ENCODE results near the gene KCNB1. TPM values are rescaled to one million over a fixed set of nuclear protein-coding genes. Genes with fewer than 3 reads are reported as not detected.
A peak's percentile ranks its signal among the peaks of the same experiment; 100 is the strongest.

KCNB1 gene
- total RNA-seq, 2 experiments from 2014 or later: 0.05 TPM; not detected in 1

DNA sequence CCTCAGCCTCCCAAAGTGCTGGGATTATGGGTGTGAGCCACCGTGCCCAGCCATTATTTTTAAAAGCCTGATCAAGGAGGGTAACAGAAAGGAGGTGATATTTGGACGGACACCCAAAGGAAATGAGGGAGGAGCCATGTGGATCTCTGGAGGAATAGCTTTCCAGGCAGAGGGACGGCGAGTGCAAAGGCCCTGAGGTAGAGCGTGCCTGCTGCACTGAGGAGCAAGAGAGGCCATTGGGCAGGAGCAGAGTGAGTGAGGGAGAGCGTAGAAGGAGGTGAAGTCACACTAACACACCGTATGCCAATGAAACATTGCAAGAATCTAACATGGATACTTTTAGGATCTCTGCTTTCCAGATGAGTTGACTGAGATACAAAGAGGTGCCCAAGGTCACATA, 145.7 kb downstream of the KCNB1 start:
- no peak for ATAC-seq
- CTCF ChIA-PET: interaction anchor here (1.0 to 3.1 kb wide), 7 partner anchors 13 to 274 kb away, joined by 3 to 17 read pairs (median 4); no protein-coding TSS in a partner anchor
- no peaks in the 10 kb centered on the region for H3K36me3 Mint-ChIP-seq
- no peak overlapping the region for H3K27ac Mint-ChIP-seq
- H3K4me3 Mint-ChIP-seq: no peak overlapping the region
- H3K4me1 Mint-ChIP-seq: peaks cover 3% of the 10 kb centered on the region
- no peak for DNase-seq
- H3K27me3 Mint-ChIP-seq: peaks cover 14% of the 10 kb centered on the region
- no peaks in the 10 kb centered on the region for H3K9me3 Mint-ChIP-seq (ENCODE audit: low read depth)

DNA sequence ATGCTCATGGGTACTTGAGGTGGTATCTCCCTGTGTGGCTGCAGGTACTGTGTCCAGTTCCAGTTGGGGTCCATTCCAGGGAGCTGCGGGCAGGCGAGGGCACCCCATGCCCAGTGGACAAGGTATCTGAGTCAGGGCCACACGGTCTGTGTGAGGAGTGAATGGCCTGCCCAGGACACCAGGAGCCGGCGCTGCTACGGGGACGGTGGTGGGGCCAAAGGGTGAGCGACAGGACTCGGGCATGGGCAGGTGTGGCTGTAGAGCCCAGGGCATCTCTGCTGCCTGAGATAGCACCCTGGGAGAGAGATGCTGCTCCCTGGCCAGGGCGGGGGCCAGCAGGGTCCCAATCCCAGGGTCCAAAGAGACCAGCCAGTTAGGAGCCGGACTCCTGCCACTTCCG, 147.0 kb downstream of the KCNB1 start:
- CTCF ChIA-PET: interaction anchor here (1.5 to 5.4 kb wide), 7 partner anchors 8 to 198 kb away, joined by 3 to 37 read pairs (median 11); no protein-coding TSS in a partner anchor
- Mint-ChIP-seq H3K36me3 (no peaks in the 10 kb centered on the region), H3K27me3 (peaks cover 21% of the 10 kb centered on the region), H3K27ac (no peak overlapping the region), H3K4me1 (peaks cover 3% of the 10 kb centered on the region), H3K4me3 (no peak overlapping the region), H3K9me3 (ENCODE audit: low read depth) (no peaks in the 10 kb centered on the region)
- DNase-seq (no peak), ATAC-seq (no peak)

DNA sequence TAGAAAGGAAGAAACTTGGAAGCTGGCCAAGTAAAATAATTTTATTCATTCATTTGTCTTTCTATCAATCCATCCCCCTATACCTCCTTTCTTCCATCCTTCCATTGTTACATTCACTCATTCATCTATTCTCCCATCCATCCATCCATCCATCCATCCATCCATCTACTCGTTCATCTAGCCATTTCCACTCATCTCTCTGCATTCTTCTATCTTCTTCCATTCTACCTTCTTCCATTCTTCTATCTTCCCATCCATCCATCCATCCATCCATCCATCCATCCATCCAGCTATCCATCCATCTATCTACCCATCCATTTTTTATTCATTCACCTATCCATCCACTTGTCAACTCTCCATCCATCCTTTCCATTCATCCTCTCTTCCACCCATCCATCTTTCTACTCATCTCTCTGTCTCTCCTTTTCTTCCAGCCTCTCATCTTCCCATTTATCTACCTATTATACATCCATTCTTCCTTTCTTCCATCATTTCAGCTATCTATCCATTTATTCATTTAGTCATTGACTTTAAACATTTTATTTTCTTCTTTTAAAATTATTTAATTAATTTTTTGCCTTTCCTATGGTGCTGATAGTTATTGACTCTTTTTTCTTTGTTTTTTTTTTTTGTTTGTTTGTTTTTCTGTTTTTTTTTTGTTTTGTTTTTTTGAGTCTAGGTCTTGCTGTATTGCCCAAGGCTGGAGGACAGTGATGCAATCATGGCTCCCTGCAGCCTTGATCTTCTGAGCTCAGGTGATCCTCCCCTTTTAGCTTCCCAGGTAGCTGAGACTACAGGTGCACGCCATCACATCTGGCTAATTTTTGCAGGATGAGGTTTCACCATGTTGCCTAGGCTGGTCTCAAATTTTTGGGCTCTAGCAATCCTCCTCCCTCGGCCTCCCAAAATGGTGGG, 151.5 kb downstream of the KCNB1 start:
- ATAC-seq (no peak), DNase-seq (no peak)
- Mint-ChIP-seq H3K9me3 (ENCODE audit: low read depth) (no peaks in the 10 kb centered on the region), H3K4me3 (no peak overlapping the region), H3K27me3 (peaks cover 45% of the 10 kb centered on the region), H3K4me1 (peaks cover 3% of the 10 kb centered on the region), H3K36me3 (no peaks in the 10 kb centered on the region), H3K27ac (no peak overlapping the region)
- CTCF ChIA-PET: interaction anchor here (0.7 to 5.4 kb wide), 14 partner anchors 11 to 265 kb away, joined by 3 to 37 read pairs (median 5); no protein-coding TSS in a partner anchor

DNA sequence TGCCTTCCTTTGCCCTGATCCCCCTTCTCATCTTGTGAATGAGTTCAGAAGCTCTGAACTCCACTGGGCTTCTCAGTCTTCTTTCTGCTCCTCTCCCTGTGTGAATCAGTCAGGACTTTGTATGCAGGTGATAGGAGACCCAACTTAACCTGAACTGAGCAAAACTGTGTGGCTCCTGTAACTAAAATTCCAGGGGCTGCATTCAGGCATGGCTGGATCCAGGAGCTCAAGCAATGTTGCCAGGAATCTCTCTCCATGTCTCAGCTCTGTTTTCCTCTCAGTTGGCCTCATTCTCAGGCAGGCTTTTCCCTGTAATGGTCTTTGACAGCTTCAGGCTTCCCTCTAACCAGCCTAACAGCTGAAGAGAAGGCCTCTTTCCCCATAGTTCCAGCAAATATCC, 153.7 kb downstream of the KCNB1 start:
- H3K4me1 Mint-ChIP-seq: peaks cover 10% of the 10 kb centered on the region
- no peak overlapping the region for H3K4me3 Mint-ChIP-seq
- H3K36me3 Mint-ChIP-seq: no peaks in the 10 kb centered on the region
- ATAC-seq (no peak), DNase-seq (no peak)
- peaks cover 46% of the 10 kb centered on the region for H3K27me3 Mint-ChIP-seq
- H3K27ac Mint-ChIP-seq: no peak overlapping the region
- H3K9me3 Mint-ChIP-seq (ENCODE audit: low read depth): no peaks in the 10 kb centered on the region
- CTCF ChIA-PET: interaction anchor here (0.9 kb wide), 1 partner anchor 8 kb away, joined by 4 read pairs; no protein-coding TSS in a partner anchor

DNA sequence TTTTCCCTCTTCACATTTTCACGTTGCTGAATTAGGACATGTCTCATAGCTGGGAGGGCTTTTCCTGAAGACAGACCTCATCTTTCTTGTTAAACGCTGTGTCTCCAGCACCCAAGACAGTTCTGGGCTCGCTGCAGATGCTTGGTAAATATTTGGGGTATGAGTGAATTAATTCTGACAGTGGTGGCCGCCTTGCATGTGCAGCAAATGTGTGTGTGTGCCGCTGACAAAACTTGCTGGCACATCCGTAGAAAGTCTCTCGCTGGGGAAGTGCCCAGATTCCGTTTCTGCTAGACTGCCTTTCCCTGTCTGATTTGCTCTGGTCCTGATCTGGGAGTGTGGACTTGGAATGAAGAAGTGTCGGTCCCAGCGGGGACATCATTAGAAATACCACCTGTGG, 156.4 kb downstream of the KCNB1 start:
- no peaks in the 10 kb centered on the region for H3K9me3 Mint-ChIP-seq (ENCODE audit: low read depth)
- CTCF ChIA-PET: interaction anchor here (0.6 kb wide), 1 partner anchor 58 kb away, joined by 4 read pairs; no protein-coding TSS in a partner anchor

DNA sequence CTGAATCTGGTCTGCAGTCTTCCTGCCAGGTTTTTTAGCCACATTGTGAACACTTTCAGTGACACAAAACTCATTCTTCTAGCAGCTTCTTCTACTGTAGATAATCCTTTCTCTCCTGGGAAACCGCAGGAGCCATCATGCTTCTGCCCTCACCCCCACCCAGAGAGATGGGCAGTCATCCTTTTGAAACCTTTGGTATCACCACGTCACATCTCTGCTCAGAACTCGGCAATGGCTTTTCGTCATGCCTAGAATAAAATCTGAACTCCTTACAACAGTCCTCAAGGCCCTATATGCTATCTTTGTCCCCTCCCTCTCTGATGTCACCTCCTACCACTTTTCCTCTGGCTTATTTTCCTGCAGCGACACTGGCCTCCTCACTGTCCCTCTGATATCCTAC, 158.2 kb downstream of the KCNB1 start:
- peaks cover 18% of the 10 kb centered on the region for H3K4me1 Mint-ChIP-seq
- H3K36me3 Mint-ChIP-seq: no peaks in the 10 kb centered on the region
- CTCF ChIA-PET: interaction anchor here (1.1 to 2.9 kb wide), 7 partner anchors 9 to 160 kb away, joined by 3 to 13 read pairs (median 5); no protein-coding TSS in a partner anchor
- no peak for ATAC-seq
- no peak for DNase-seq
- peak overlapping the region; percentile 19 for H3K27ac Mint-ChIP-seq
- H3K27me3 Mint-ChIP-seq: peaks cover 42% of the 10 kb centered on the region
- no peak overlapping the region for H3K4me3 Mint-ChIP-seq
- H3K9me3 Mint-ChIP-seq (ENCODE audit: low read depth): no peaks in the 10 kb centered on the region

More for the DNA sequence above, 156.4 kb downstream of the KCNB1 start:
- H3K27ac Mint-ChIP-seq: no peak overlapping the region
- no peak overlapping the region for H3K4me3 Mint-ChIP-seq
- DNase-seq: no peak
- peaks cover 18% of the 10 kb centered on the region for H3K4me1 Mint-ChIP-seq
- H3K27me3 Mint-ChIP-seq: peaks cover 40% of the 10 kb centered on the region
- no peaks in the 10 kb centered on the region for H3K36me3 Mint-ChIP-seq
- ATAC-seq: no peak

DNA sequence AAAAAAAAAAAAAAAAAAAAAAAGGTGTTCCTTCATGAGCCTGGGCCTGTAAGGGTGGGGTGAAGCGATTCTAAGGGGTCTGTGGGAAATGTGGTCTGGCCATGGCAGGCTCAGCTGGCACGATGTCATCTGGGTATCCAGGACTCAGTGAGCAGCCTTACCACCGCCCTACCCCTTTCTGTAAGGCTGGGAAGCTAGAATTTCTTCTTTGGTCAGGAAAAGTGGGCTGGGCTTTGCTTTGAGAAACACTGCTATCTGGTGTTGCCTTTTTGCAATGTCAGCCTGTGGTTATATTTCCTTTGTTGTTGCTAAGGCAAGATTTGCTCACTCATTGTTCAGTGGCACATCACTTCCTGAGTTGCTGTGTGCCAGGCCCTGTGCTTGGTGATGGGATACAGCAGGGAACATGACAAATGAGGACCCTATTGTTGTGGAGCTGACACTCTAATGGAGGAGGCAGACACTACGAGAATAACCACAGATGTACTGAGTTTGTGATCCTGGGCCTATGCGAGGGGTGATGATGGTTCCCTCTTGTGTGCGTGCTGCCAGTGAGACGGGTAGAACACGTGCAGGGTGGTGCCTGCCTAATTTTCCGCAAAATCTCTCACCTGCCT, 158.7 kb downstream of the KCNB1 start:
- H3K27me3 Mint-ChIP-seq: peaks cover 42% of the 10 kb centered on the region
- no peaks in the 10 kb centered on the region for H3K9me3 Mint-ChIP-seq (ENCODE audit: low read depth)
- DNase-seq (peak; percentile 67), ATAC-seq (peak; percentile 90)
- no peak overlapping the region for H3K4me3 Mint-ChIP-seq
- H3K4me1 Mint-ChIP-seq: peaks cover 23% of the 10 kb centered on the region
- H3K27ac Mint-ChIP-seq: peak overlapping the region; percentile 80
- CTCF ChIA-PET: interaction anchor here (0.7 to 2.9 kb wide), 15 partner anchors 8 to 386 kb away, joined by 3 to 13 read pairs (median 5); no protein-coding TSS in a partner anchor
- no peaks in the 10 kb centered on the region for H3K36me3 Mint-ChIP-seq

DNA sequence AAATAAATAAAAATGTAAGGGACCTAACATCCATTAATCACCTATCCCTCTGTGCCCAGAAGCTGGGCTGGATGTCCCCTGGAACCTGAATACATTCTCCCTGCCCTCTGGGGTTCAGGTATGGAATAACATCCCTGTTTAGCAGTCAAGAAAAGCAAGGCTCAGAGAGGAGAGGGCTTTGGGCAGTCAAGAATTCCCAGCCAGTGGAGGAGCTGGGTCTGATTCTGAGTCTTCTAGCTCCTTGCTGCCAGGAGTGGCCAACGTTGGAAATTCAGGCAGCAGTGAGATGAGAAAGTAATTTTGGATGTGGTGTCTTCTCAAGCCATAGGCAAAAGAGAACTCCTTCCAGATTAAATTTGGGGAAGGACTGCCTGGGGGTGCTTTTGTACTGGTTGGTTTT, 162.0 kb downstream of the KCNB1 start:
- CTCF ChIA-PET: interaction anchor here (0.6 to 2.5 kb wide), 16 partner anchors 8 to 275 kb away, joined by 3 to 8 read pairs (median 4); partner anchors contain the start of gene DDX27
- Mint-ChIP-seq H3K27ac (no peak overlapping the region), H3K27me3 (peaks cover 58% of the 10 kb centered on the region), H3K4me3 (no peak overlapping the region), H3K4me1 (peaks cover 30% of the 10 kb centered on the region), H3K36me3 (no peaks in the 10 kb centered on the region), H3K9me3 (ENCODE audit: low read depth) (no peaks in the 10 kb centered on the region)
- DNase-seq (no peak), ATAC-seq (no peak)

DNA sequence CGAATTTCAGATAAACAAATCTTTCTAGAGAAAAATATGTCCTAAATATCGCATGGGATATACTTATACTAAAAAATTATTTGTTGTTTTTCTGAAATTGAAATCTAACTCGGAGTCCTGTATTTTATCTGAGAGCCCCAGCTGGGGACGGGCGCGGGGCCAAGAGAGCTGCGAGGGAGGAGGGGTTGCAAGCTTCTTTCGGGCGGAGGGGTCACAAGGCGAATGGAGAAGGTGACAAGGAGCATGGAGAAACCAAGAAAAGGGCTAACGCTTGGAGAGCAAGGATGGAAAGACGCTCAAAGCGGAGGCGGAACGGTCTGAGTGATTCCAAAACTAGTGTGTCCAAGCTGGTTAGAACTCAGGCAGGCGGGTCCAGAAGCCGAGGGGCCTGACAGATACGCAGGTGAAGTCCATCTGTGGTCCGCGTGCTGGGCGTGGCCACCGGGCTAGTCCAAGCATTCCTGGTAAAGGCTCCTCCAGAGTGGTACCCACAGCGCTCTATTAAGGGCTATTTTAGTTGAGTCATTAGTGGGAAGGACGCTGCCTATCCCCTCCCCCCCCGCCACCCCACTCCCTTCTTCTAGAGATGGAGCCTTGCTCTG, 163.2 kb downstream of the KCNB1 start:
- peaks cover 65% of the 10 kb centered on the region for H3K27me3 Mint-ChIP-seq
- DNase-seq (no peak), ATAC-seq (no peak)
- no peak overlapping the region for H3K27ac Mint-ChIP-seq
- H3K4me3 Mint-ChIP-seq: peak overlapping the region; percentile 80
- CTCF ChIA-PET: interaction anchor here (1.5 to 2.3 kb wide), 9 partner anchors 9 to 214 kb away, joined by 3 to 8 read pairs (median 5); no protein-coding TSS in a partner anchor
- H3K36me3 Mint-ChIP-seq: no peaks in the 10 kb centered on the region
- peaks cover 25% of the 10 kb centered on the region for H3K4me1 Mint-ChIP-seq
- H3K9me3 Mint-ChIP-seq (ENCODE audit: low read depth): no peaks in the 10 kb centered on the region

DNA sequence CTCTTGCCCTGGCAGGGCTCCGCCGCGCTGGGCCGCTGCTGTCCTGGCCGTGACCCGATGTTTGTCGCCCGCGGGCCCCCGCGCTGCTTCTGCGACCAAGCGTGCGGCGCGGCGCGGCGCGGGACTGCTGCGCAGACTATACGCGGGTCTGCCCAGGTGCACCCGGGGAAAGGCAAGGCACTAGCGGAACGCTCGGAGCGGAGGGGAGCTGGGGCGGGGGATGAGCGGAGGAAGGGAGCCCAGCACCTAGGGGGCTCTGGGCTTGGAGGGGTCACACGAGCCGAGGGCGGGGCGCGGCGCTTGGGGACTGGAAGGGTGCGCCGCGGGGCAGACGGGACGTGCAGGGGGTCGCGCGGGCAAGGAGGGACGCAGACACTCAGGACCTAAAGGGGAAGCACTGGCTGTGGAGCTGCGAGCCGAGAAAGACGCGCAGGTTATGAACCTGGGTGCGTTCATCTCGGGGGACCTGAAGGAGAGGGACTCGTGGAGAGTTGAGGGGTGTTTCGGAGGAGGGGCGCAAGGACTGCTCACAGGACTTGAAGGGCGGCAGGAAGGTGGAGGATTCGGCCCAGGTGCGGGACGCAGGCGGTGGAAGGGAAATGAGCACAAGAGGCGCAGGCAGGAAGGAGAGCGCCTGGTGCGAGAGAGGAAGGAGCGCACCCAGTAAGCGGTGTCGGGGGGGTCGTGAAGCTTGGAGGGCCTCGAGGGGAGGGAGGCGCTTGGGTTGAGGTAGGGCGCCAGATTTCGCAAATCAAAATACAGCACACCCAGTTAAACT, 163.8 kb downstream of the KCNB1 start:
- DNase-seq (peak; percentile 47), ATAC-seq (peak; percentile 63)
- Mint-ChIP-seq H3K36me3 (no peaks in the 10 kb centered on the region), H3K4me1 (peaks cover 19% of the 10 kb centered on the region), H3K4me3 (peak overlapping the region; percentile 80), H3K27me3 (peaks cover 66% of the 10 kb centered on the region), H3K27ac (no peak overlapping the region), H3K9me3 (ENCODE audit: low read depth) (no peaks in the 10 kb centered on the region)
- CTCF ChIA-PET: interaction anchor here (1.0 to 2.3 kb wide), 7 partner anchors 8 to 216 kb away, joined by 3 to 8 read pairs (median 5); no protein-coding TSS in a partner anchor

DNA sequence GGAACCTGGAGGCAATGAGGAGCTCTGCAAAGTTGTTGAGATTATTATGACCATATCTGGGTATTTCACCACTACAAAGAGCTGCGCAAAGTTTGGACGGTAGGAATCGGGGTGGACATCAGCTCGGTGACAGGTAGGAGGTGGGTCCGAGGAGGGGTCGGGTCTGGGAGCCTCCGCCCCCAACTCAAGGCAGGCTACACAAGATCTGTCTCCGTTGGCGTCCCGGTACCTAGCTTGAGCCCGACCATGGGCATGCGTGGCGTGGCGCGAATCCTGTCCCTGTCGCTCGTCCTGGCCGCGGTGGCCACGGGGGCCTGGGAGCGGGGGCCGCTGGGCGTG, 164.4 kb downstream of the KCNB1 start:
- peaks cover 66% of the 10 kb centered on the region for H3K27me3 Mint-ChIP-seq
- DNase-seq (no peak), ATAC-seq (no peak)
- H3K27ac Mint-ChIP-seq: no peak overlapping the region
- H3K9me3 Mint-ChIP-seq (ENCODE audit: low read depth): no peaks in the 10 kb centered on the region
- CTCF ChIA-PET: interaction anchor here (1.0 to 2.0 kb wide), 3 partner anchors 15 to 216 kb away, joined by 3 to 8 read pairs (median 4); no protein-coding TSS in a partner anchor
- H3K4me1 Mint-ChIP-seq: peaks cover 16% of the 10 kb centered on the region
- H3K4me3 Mint-ChIP-seq: peak overlapping the region; percentile 55
- no peaks in the 10 kb centered on the region for H3K36me3 Mint-ChIP-seq

DNA sequence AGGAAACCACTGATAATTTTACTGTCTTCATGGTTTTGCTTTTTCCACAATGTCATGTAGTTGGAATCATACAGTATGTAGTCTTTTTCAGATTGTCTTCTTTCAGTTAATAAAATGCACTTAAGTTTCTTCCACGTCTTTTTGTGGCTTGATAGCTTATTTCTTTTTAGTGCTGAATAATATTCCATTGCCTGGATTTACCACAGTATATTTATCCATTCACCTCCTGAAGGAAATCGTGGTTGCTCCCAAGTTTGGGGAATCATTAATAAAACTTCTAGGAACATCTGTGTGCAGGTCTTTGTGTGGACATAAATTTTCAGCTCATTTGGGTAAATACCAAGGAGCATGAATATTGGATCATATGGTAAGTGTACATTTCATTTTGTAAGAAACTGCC, 165.8 kb downstream of the KCNB1 start:
- no peaks in the 10 kb centered on the region for H3K36me3 Mint-ChIP-seq
- H3K4me3 Mint-ChIP-seq: no peak overlapping the region
- peaks cover 12% of the 10 kb centered on the region for H3K4me1 Mint-ChIP-seq
- CTCF ChIA-PET: interaction anchor here (0.7 kb wide), 1 partner anchor 13 kb away, joined by 3 read pairs; no protein-coding TSS in a partner anchor
- H3K27me3 Mint-ChIP-seq: peaks cover 66% of the 10 kb centered on the region
- no peak for ATAC-seq
- DNase-seq: no peak
- H3K27ac Mint-ChIP-seq: no peak overlapping the region
- H3K9me3 Mint-ChIP-seq (ENCODE audit: low read depth): no peaks in the 10 kb centered on the region

All from activated CD8-positive, alpha-beta memory T cell treated with anti-CD3 and anti-CD28 coated beads, Interleukin-2, amount 10 ng/mL, durations not matched to agents 7 days and 5 days (primary cell).